Natural killer cell (primary cell): Measurements from ENCODE around the gene UBC. TPM values are rescaled to one million over a fixed set of nuclear protein-coding genes. Genes with fewer than 3 reads are reported as not detected.
"Not testable (repeated sequence)": the region's sequence is repeated elsewhere in the genome, so short reads cannot be mapped to it uniquely, and the experiment has no call there.

Experiments used
- ATAC-seq, 3 donors: fragments of 150-1000 bp in 2 of 3; fragments of 200-7000 bp in 1 of 3; cut with Tn5 transposase; 1 replicate in 1 of 3; 2 replicates in 2 of 3; pipeline ENCODE4 v1.10.0; 2021; ENCODE audit warnings: mild to moderate bottlenecking in 2 of 3, moderate library complexity in 2 of 3
- DNase-seq, 2 donors: peaks; one replicate each; pipeline versions ENCODE4 v3.0.0 to v3.0.0-alpha.2; 2013 to 2021; ENCODE audit warnings: mixed read lengths in 1 of 2
- H3K27ac ChIP-seq: one replicate; pipeline ENCODE4 v1.5.1; 2013; ENCODE audit warnings: mild to moderate bottlenecking, low read length
- H3K27me3 ChIP-seq: one replicate; pipeline ENCODE4 v1.6.1; 2013; ENCODE audit warnings: low read length; ENCODE audit not compliant: control insufficient read depth, insufficient read depth
- H3K36me3 ChIP-seq: one replicate; pipeline ENCODE4 v1.6.1; 2013; ENCODE audit warnings: low read length; ENCODE audit not compliant: control insufficient read depth, insufficient read depth
- H3K4me1 ChIP-seq: one replicate; pipeline ENCODE4 v1.6.1; 2013; ENCODE audit warnings: low read length; ENCODE audit not compliant: control insufficient read depth, insufficient read depth
- H3K4me3 ChIP-seq: one replicate; pipeline ENCODE4 v1.5.1; 2013; ENCODE audit warnings: low read length
- H3K9me3 ChIP-seq: one replicate; pipeline ENCODE4 v1.6.1; 2013; ENCODE audit warnings: low read length; ENCODE audit not compliant: control insufficient read depth, insufficient read depth
- H3K27ac Mint-ChIP-seq, 2 donors: one replicate each; pipeline ENCODE4 v1.8.0; 2022; ENCODE audit warnings: mild to moderate bottlenecking in 2 of 2, mixed read lengths in 2 of 2, moderate library complexity in 1 of 2
- H3K27me3 Mint-ChIP-seq, 2 donors: one replicate each; pipeline ENCODE4 v1.8.0; 2022; ENCODE audit warnings: low read depth in 2 of 2, mixed read lengths in 2 of 2
- H3K36me3 Mint-ChIP-seq: one replicate; pipeline ENCODE4 v1.8.0; 2022; ENCODE audit warnings: mixed read lengths
- H3K4me1 Mint-ChIP-seq, 2 donors: one replicate each; pipeline ENCODE4 v1.8.0; 2022; ENCODE audit warnings: mixed read lengths in 2 of 2
- H3K4me3 Mint-ChIP-seq: one replicate; pipeline ENCODE4 v1.8.0; 2022; ENCODE audit warnings: mild to moderate bottlenecking, moderate library complexity, mixed read lengths
- H3K9me3 Mint-ChIP-seq, 2 donors: one replicate each; pipeline ENCODE4 v1.8.0; 2022; ENCODE audit warnings: mixed read lengths in 2 of 2
- WGBS: methylation state at CpG from one replicate; pipeline ENCODE4 v1.1.7; 2013; ENCODE audit warnings: missing lambda C conversion rate; ENCODE audit not compliant: insufficient coverage; 5-methylcytosine and 5-hydroxymethylcytosine counted together
- intact Hi-C: fragments of 100-400 bp; cut with micrococcal nuclease; formaldehyde crosslinking; loops from one replicate; pipeline ENCODE4 v1.14.2; 2022
- total RNA-seq, 4 donors: library from RNA; stranded (reverse); fragments of 120-200 nt in 1 of 4; gene quantifications; one replicate each; pipeline versions ENCODE4 v1.2.3 to v1.2.4, GENCODE V29; 2013 to 2022
- TF ChIP-seq, protein P1 (sequence below): fragments of 200-600 bp; IDR thresholded peaks from one replicate; pipeline ENCODE4 v1.8.0; 2022; ENCODE audit warnings: antibody characterized with exemption

Gene UBC
- total RNA-seq, 3 donors from 2014 or later (not counting 1 experiment from before 2014, with no cell fraction given) = 1,276 to 1,737 (median 1,334) TPM

DNA sequence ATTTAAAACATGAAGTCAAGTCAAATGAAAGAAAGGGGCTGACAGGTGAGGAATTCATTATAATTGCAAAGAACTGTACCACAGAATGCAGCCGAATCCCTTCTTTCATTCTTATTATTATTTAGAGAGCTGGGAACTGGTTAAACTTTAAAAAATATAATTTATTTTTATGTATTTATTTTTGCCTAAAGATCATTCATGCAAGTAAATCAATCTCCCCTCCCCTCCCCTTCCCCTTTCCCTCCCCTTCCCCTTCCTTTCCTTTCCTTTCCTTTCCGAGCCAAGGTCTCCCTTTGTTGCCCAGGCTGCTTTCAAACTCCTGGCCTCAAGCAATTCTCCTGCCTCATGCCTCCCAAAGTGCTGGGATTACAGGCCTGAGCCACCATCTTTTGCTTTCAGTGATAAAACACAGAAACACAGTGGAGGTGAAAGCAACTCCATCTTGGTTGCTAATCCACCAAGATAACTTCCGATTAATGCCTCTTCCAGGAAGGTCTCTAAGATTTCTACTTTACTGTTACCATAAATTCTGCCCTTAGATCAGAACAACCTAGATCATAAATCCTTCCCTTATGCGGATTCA lies 6.0 kb upstream of the UBC start:
- Histone ChIP-seq H3K36me3 (no peaks in the 10 kb centered on the region), H3K4me3 (no peak overlapping the region), H3K9me3 (no peaks in the 10 kb centered on the region), H3K27me3 (no peaks in the 10 kb centered on the region), H3K4me1 (peaks cover 61% of the 10 kb centered on the region), H3K27ac (peak overlapping the region; percentile 91)
- H3K9me3 Mint-ChIP-seq = no peaks in the 10 kb centered on the region
- ATAC-seq (no peak), DNase-seq (no peak)
- no peaks in the 10 kb centered on the region for H3K36me3 Mint-ChIP-seq
- H3K4me1 Mint-ChIP-seq = peaks cover 58 to 63% of the 10 kb centered on the region in 2 donors
- peak overlapping the region; percentile 85 for H3K4me3 Mint-ChIP-seq
- peak overlapping the region; percentile 100 for H3K27ac Mint-ChIP-seq
- intact Hi-C loops = no loop called here
- TF ChIP-seq, protein P1, sequence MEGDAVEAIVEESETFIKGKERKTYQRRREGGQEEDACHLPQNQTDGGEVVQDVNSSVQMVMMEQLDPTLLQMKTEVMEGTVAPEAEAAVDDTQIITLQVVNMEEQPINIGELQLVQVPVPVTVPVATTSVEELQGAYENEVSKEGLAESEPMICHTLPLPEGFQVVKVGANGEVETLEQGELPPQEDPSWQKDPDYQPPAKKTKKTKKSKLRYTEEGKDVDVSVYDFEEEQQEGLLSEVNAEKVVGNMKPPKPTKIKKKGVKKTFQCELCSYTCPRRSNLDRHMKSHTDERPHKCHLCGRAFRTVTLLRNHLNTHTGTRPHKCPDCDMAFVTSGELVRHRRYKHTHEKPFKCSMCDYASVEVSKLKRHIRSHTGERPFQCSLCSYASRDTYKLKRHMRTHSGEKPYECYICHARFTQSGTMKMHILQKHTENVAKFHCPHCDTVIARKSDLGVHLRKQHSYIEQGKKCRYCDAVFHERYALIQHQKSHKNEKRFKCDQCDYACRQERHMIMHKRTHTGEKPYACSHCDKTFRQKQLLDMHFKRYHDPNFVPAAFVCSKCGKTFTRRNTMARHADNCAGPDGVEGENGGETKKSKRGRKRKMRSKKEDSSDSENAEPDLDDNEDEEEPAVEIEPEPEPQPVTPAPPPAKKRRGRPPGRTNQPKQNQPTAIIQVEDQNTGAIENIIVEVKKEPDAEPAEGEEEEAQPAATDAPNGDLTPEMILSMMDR = no peak
- H3K27me3 Mint-ChIP-seq = no peaks in the 10 kb centered on the region
- 75% methylated on average over 3 of the region's 4 CpGs for WGBS

DNA sequence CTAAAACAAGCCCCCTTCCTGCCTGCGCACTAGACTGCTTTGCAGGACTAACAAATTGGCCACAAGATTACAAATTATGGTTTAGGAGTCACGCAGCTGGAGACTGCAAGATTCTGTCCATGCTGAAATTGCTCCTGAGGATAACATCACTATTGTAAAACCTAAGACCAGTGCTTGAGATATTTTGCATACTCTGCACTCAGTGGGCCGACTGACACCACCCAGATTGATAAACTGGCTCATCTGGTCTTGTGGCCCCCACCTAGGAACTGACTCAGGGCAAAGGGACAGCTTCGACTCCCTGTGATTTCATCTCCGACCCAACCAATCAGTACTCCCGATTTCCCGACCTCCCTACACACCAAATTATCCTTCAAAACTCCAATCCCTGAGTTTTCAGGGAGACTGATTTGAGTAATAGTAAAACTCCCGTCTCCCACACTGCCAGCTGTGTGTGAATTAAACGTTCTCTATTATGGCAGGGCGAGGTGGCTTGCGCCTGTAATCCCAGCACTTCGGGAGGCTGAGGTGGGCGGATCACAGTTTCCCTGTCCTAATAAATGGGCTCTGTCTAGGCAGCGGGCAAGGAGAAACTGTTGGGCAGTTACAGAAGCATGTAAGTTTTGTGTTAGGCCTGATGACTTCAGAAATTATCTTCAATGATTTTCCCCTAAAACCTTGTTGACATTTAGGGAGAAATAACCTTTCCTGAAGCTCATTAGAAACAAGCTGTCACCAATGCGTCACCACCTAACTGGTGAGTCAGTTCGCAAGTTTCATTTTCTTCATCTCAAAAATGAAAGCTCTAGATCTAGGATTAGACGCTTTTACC lies 5.3 kb upstream of the UBC start:
- H3K27ac Mint-ChIP-seq = peak overlapping the region; percentile 100
- peak overlapping the region; percentile 91 for H3K27ac ChIP-seq
- ATAC-seq (peak in 2 of 3 donors; percentile 16 to 18), DNase-seq (peak; percentile 22 to 82)
- TF ChIP-seq, protein P1 = no peak
- intact Hi-C loops = loop anchor here (5.0 kb wide), 1 partner anchor 68 kb away; the partner anchor contains the start of gene DHX37
- H3K4me3 ChIP-seq = no peak overlapping the region
- H3K36me3 ChIP-seq = no peaks in the 10 kb centered on the region
- 58% methylated on average over 16 of the region's 17 CpGs for WGBS
- H3K4me1 ChIP-seq = peaks cover 66% of the 10 kb centered on the region
- peak overlapping the region; percentile 79 for H3K4me3 Mint-ChIP-seq
- H3K9me3 Mint-ChIP-seq = no peaks in the 10 kb centered on the region
- no peaks in the 10 kb centered on the region for H3K9me3 ChIP-seq
- H3K4me1 Mint-ChIP-seq = peaks cover 65 to 68% of the 10 kb centered on the region in 2 donors
- H3K27me3 Mint-ChIP-seq = no peaks in the 10 kb centered on the region
- H3K27me3 ChIP-seq = no peaks in the 10 kb centered on the region
- H3K36me3 Mint-ChIP-seq = peaks cover under 1% of the 10 kb centered on the region

DNA sequence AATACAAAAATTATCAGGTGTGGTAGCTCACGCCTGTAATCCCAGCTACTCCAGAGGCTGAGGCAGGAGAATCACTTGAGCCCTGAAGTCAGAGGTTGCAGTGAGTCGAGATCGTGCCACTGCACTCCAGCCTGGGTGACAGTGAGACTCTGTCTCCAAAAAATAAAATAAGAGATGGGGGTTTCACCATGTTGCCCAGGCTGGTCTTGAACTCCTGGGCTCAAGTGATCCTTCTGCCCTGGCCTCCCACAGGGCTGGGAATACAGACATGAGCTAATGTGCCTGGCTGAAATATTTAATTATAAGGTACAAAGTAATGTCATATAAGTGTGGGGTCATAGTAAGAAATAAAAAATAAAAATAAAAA lies 4.2 kb upstream of the UBC start:
- not testable (repeated sequence) for H3K27me3 Mint-ChIP-seq, H3K4me3 ChIP-seq, H3K36me3 ChIP-seq, H3K9me3 Mint-ChIP-seq, H3K27me3 ChIP-seq, DNase-seq, ATAC-seq, H3K9me3 ChIP-seq, H3K36me3 Mint-ChIP-seq
- Mint-ChIP-seq H3K4me3 (peak overlapping the region; percentile 92), H3K4me1 (peaks cover 76 to 79% of the 10 kb centered on the region in 2 donors), H3K27ac (peak overlapping the region; percentile 100)
- peaks cover 69% of the 10 kb centered on the region for H3K4me1 ChIP-seq
- intact Hi-C loops = loop anchor here (5.0 kb wide), 1 partner anchor 69 kb away; the partner anchor contains the start of gene DHX37
- WGBS = 89% methylated on average over 3 of the region's 3 CpGs
- H3K27ac ChIP-seq = peak overlapping the region; percentile 91
